Measurements from ENCODE around the gene GPRC5A.

DNA sequence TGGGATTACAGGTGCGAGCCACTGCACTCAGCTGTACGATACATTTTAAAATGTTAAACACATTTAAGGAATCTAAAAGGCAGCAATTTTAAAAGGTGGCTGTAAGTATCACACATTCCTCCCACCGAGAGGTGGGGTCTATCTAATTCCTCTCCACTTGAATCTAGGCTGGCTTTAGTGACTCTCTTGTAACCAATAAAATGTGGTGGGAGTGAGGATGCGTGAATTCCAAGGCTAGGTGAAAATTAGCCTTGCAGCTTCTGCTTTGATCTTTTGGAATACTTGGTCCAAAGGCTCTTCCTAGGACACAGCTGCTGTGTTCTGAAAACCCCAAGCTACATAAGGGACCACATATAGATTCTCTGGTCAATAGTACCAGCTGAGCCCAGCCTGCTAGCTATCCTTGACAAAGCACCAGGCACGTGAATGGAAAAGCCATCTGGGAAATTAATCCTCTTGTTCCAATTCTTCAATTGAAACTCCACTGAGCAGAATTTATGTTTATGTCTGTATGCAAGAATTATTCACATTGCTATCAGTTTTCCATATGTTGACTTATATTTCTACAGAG, 69.4 kb downstream of the GPRC5A start:
- TF ChIP-seq CTCF (IDR thresholded peaks at IDR 0.05; ENCODE audit: low read length) (no peak), EZH2 (optimal IDR thresholded peaks at IDR 0.05; ENCODE audit: low read depth, low read length) (no peak)

Data from MM.1S (cell line).